ENCODE data around the gene SLC41A3. TPM values are rescaled to one million over a fixed set of nuclear protein-coding genes. Genes with fewer than 3 reads are reported as not detected.
"Not testable (repeated sequence)": the region's sequence is repeated elsewhere in the genome, so short reads cannot be mapped to it uniquely, and the experiment has no call there.

SLC41A3 gene
- total RNA-seq, 1 donor from 2014 or later = 14.7 TPM

DNA sequence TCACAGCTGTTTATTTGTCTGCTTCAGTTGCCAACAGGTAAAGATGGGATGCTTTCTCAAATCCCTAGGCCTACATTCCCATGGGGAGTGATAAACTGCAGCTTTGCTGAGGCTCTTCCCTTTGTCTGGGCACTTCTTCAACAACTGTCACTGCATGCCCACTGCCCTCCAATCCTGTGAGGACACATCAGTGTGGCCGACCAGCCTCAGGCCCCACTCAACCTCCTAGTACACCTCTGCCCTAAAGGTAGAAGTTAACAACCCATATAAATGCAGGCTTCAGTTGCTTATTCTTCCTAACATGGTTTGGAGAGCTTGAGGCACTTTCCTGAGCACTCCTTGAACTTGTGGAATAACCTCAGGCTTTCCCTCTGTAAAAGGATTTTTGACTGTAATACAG, 65.4 kb downstream of the SLC41A3 start:
- DNase-seq (ENCODE audit: low spot score) = no peak
- Mint-ChIP-seq H3K4me1 (ENCODE audit: low read depth) (no peaks in the 10 kb centered on the region), H3K4me3 (ENCODE audit: low read depth) (no peak overlapping the region), H3K36me3 (ENCODE audit: low read depth) (no peaks in the 10 kb centered on the region), H3K27ac (no peak overlapping the region), H3K9me3 (no peaks in the 10 kb centered on the region), H3K27me3 (ENCODE audit: low read depth) (no peaks in the 10 kb centered on the region)
- intact Hi-C loops (cut with micrococcal nuclease) = no loop called here

DNA sequence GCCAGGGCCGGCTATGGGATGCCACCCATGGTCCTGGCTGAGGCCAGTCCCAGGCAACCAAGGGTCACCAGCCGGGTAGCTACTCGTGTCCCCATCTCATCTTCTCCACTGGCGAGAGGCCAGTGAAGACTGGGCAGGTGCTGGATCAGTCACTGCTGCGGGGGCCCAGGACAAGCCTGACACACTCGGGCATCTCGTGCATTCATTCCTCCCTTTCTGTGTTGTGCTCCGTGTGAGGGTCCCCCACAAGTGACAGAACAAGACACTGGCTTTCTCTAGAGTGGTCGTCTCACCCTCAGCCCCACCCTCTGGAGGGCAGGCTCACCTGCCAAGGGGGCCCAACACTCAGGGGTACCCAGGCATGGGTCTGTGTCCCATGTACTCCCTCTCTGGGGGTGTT, 66.6 kb downstream of the SLC41A3 start:
- H3K4me1 Mint-ChIP-seq (ENCODE audit: low read depth) = no peaks in the 10 kb centered on the region
- no peaks in the 10 kb centered on the region for H3K36me3 Mint-ChIP-seq (ENCODE audit: low read depth)
- H3K9me3 Mint-ChIP-seq = no peaks in the 10 kb centered on the region
- DNase-seq (ENCODE audit: low spot score) = no peak
- no peak overlapping the region for H3K27ac Mint-ChIP-seq
- intact Hi-C loops (cut with micrococcal nuclease) = no loop called here
- H3K4me3 Mint-ChIP-seq (ENCODE audit: low read depth) = no peak overlapping the region
- no peaks in the 10 kb centered on the region for H3K27me3 Mint-ChIP-seq (ENCODE audit: low read depth)

DNA sequence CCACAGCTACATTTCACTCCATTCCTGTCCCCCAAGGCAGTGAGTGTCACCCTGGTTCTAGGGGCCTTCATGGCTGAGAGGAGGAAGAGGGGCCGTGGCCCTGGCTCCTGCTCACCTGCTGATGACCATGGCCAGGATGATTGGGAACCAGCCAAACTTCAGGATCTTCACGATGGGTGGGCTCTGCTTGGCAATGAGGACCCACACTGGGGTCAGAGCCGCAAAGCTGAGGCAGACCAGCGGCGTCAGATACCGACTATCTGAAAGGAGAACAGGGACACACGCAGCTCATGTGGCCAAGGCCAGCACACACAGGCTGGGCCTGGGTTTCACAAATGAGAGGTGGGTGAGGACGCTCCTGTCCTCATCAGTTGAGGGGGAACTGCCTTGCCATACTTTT, 67.3 kb downstream of the SLC41A3 start:
- intact Hi-C loops (cut with micrococcal nuclease) = no loop called here
- H3K4me3 Mint-ChIP-seq (ENCODE audit: low read depth) = no peak overlapping the region
- no peaks in the 10 kb centered on the region for H3K36me3 Mint-ChIP-seq (ENCODE audit: low read depth)
- H3K4me1 Mint-ChIP-seq (ENCODE audit: low read depth) = no peaks in the 10 kb centered on the region
- H3K27me3 Mint-ChIP-seq (ENCODE audit: low read depth) = no peaks in the 10 kb centered on the region
- no peaks in the 10 kb centered on the region for H3K9me3 Mint-ChIP-seq
- no peak for DNase-seq (ENCODE audit: low spot score)
- no peak overlapping the region for H3K27ac Mint-ChIP-seq

DNA sequence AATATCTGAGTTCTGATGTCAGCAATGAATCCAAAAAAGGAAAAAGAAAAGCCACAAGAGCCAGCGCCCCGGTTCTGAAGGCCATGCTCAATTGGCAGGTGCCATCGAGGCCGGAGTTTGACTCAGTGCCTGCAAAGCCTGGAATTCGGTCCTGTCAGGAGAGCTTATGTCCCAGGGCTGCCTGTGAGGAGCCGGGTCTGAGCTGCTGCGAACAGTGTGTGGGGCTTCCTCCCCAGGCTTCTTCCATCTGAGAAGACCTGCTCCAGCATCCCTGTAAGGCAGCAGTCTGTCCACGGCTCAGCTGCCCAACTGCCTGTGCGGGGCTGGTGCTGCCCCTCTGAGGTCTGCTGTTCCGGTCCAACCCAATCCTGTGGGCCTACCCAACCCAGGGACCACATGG, 68.8 kb downstream of the SLC41A3 start:
- intact Hi-C loops (cut with micrococcal nuclease) = no loop called here
- peaks cover 6% of the 10 kb centered on the region for H3K36me3 Mint-ChIP-seq (ENCODE audit: low read depth)

DNA sequence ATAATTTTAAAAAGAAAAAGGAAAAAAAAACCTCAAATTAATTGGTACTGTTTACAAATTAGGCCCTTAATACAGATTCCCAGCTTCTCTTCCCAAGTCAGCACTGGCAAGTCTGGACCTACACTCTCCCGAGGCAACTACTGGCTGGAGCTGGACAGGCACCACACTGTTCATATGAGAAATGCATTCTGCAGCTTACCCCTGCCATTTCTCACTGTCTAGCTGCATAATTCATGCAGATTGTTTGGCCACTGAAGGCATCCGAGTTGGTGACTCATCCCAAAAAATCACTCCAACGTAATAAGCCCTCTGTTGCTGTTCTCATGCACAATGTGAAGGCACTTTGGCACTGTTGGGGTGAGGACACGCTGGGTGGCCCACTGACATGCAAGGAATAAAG, 69.7 kb downstream of the SLC41A3 start:
- intact Hi-C loops (cut with micrococcal nuclease) = no loop called here
- Mint-ChIP-seq H3K4me1 (ENCODE audit: low read depth) (no peaks in the 10 kb centered on the region), H3K27ac (no peak overlapping the region), H3K9me3 (no peaks in the 10 kb centered on the region), H3K27me3 (ENCODE audit: low read depth) (no peaks in the 10 kb centered on the region), H3K4me3 (ENCODE audit: low read depth) (no peak overlapping the region), H3K36me3 (ENCODE audit: low read depth) (peaks cover 6% of the 10 kb centered on the region)
- DNase-seq (ENCODE audit: low spot score) = no peak

More for the DNA sequence above, 68.8 kb downstream of the SLC41A3 start:
- Mint-ChIP-seq H3K27me3 (ENCODE audit: low read depth) (no peaks in the 10 kb centered on the region), H3K27ac (no peak overlapping the region), H3K4me1 (ENCODE audit: low read depth) (no peaks in the 10 kb centered on the region), H3K9me3 (no peaks in the 10 kb centered on the region), H3K4me3 (ENCODE audit: low read depth) (no peak overlapping the region)
- DNase-seq (ENCODE audit: low spot score) = no peak

DNA sequence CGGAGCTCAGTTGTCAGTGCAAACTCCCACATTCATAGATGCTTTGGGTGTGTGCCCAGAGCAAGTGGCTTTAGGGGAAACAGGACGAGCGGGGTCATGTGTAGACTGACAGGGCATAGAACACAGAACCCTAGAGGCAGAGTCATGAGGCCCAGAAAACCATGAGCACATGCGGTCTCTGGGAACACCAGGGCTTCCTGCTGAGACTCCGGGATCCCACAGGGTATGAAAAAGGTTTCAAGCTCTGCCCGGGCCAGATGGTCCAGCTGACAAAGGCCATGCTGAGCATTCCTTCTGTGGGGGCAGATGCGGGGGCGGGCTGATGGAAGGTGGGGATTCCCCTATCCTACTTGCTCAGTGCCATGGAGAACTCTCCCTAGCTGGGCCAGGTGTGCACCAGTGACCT, 70.2 kb downstream of the SLC41A3 start:
- H3K4me1 Mint-ChIP-seq (ENCODE audit: low read depth) = no peaks in the 10 kb centered on the region
- H3K9me3 Mint-ChIP-seq = no peaks in the 10 kb centered on the region
- no peak overlapping the region for H3K27ac Mint-ChIP-seq
- intact Hi-C loops (cut with micrococcal nuclease) = no loop called here
- H3K4me3 Mint-ChIP-seq (ENCODE audit: low read depth) = no peak overlapping the region
- no peak for DNase-seq (ENCODE audit: low spot score)
- peaks cover 6% of the 10 kb centered on the region for H3K36me3 Mint-ChIP-seq (ENCODE audit: low read depth)
- no peaks in the 10 kb centered on the region for H3K27me3 Mint-ChIP-seq (ENCODE audit: low read depth)

DNA sequence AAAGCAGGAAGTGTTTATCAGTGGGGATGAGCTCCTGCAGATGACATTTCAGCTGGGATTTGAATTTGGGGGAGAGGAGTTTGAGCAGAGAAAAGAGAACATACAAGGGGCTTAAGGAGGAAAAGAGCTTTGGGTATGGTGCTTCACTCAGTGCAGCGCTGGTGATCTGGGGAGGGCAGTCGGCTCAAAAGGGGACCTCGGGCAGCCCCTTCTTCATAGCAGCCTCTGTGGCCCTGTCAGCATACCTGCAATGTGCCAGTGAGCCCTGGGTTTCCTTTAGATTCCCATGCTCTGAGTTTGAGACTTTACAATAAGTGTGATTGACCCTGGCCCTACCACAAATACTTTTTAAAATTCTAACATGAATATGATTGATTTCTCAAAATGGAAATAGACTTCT, 74.7 kb downstream of the SLC41A3 start:
- DNase-seq (ENCODE audit: low spot score) = no peak
- H3K27me3 Mint-ChIP-seq (ENCODE audit: low read depth) = no peaks in the 10 kb centered on the region
- H3K9me3 Mint-ChIP-seq = no peaks in the 10 kb centered on the region
- H3K4me1 Mint-ChIP-seq (ENCODE audit: low read depth) = no peaks in the 10 kb centered on the region
- peaks cover 6% of the 10 kb centered on the region for H3K36me3 Mint-ChIP-seq (ENCODE audit: low read depth)
- no peak overlapping the region for H3K4me3 Mint-ChIP-seq (ENCODE audit: low read depth)
- intact Hi-C loops (cut with micrococcal nuclease) = no loop called here
- H3K27ac Mint-ChIP-seq = no peak overlapping the region

DNA sequence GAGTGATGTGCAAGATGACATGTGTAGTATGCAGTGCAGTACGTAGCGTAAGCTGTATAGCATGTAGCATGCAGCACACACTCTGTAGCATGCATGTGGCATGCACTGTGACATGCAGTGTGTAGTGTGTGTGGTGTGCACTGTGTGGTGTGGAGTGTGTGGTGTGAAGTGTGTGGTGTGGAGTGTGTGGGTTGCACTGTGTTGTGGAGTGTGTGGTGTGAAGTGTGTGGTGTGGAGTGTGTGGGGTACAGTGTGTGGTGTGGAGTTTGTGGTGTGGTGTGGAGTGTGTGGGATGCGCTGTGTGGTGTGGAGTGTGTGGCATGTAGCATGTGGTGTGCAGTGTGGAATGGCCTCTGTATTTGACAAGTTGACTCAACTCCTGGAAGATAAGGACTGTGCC, 75.7 kb downstream of the SLC41A3 start:
- DNase-seq (ENCODE audit: low spot score) = no peak
- Mint-ChIP-seq H3K4me3 (ENCODE audit: low read depth) (no peak overlapping the region), H3K9me3 (no peaks in the 10 kb centered on the region), H3K4me1 (ENCODE audit: low read depth) (no peaks in the 10 kb centered on the region), H3K27me3 (ENCODE audit: low read depth) (no peaks in the 10 kb centered on the region), H3K27ac (no peak overlapping the region), H3K36me3 (ENCODE audit: low read depth) (peaks cover 6% of the 10 kb centered on the region)
- intact Hi-C loops (cut with micrococcal nuclease) = no loop called here

DNA sequence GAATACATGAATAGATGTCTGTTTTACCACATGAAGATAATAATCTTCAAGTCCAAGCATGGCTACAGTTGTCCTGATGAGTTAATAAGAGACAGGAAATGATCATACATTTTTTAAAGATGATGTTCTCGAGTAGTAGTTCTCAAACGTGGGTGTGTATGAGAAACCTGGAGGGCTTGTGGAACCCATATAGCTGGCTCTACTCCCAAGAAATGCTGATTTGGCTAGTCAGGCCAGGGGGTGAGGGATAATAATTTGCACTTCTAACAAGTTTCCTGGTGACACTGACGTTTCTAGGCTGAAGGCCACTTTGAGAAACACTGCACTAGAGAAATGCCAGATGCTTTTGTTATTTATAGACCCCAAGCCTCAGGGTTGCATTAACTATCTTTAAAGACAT, 78.0 kb downstream of the SLC41A3 start:
- Mint-ChIP-seq H3K27ac (no peak overlapping the region), H3K4me3 (ENCODE audit: low read depth) (no peak overlapping the region), H3K36me3 (ENCODE audit: low read depth) (peaks cover 3% of the 10 kb centered on the region), H3K27me3 (ENCODE audit: low read depth) (no peaks in the 10 kb centered on the region), H3K9me3 (no peaks in the 10 kb centered on the region), H3K4me1 (ENCODE audit: low read depth) (no peaks in the 10 kb centered on the region)
- intact Hi-C loops (cut with micrococcal nuclease) = no loop called here
- no peak for DNase-seq (ENCODE audit: low spot score)

DNA sequence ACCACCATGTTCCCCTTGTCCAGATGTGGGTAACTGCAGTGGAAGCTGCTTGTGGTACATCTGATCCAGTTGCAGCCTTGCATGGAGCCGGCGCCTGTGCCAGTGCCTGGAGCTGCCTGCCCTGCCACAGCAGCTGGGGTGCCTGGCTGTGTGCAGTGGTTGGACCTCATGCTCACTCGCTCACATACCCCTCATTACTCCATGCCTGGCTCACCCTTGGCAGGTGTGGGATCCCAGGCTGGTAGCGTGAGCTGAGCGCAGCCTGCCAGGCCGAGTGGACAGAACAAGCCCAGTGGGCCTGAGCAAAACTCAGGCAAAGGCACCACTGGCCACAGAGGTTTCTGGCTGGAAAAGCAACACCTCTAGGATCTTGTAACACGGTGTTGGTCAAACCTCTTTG, 79.2 kb downstream of the SLC41A3 start:
- no peaks in the 10 kb centered on the region for H3K27me3 Mint-ChIP-seq (ENCODE audit: low read depth)
- intact Hi-C loops (cut with micrococcal nuclease) = no loop called here
- no peak for DNase-seq (ENCODE audit: low spot score)
- H3K36me3 Mint-ChIP-seq (ENCODE audit: low read depth) = no peaks in the 10 kb centered on the region
- H3K4me1 Mint-ChIP-seq (ENCODE audit: low read depth) = no peaks in the 10 kb centered on the region
- no peak overlapping the region for H3K4me3 Mint-ChIP-seq (ENCODE audit: low read depth)
- H3K9me3 Mint-ChIP-seq = no peaks in the 10 kb centered on the region
- no peak overlapping the region for H3K27ac Mint-ChIP-seq

DNA sequence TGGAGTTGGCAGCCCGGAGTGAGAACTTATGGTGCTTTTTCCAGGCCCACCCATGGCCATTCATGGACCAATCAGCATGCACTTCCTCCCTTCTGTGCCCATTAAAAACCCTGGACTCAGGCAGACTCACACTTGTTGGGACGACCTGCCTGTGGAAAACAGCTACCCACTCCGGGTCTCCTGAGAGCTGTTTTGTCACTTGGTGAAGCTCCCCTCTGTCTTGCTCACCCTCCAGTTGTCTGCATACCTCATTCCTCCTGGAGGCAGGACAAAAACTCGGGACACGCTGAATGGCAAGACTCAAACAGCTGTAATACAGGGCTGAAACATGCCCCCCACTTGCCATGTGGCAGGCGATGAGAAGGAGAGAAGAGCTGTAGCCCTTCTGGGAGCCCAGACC, 79.7 kb downstream of the SLC41A3 start:
- H3K9me3 Mint-ChIP-seq = no peaks in the 10 kb centered on the region
- no peaks in the 10 kb centered on the region for H3K4me1 Mint-ChIP-seq (ENCODE audit: low read depth)
- DNase-seq (ENCODE audit: low spot score) = no peak
- H3K36me3 Mint-ChIP-seq (ENCODE audit: low read depth) = no peaks in the 10 kb centered on the region
- H3K4me3 Mint-ChIP-seq (ENCODE audit: low read depth) = no peak overlapping the region
- H3K27ac Mint-ChIP-seq = no peak overlapping the region
- H3K27me3 Mint-ChIP-seq (ENCODE audit: low read depth) = peaks cover 4% of the 10 kb centered on the region
- intact Hi-C loops (cut with micrococcal nuclease) = no loop called here

DNA sequence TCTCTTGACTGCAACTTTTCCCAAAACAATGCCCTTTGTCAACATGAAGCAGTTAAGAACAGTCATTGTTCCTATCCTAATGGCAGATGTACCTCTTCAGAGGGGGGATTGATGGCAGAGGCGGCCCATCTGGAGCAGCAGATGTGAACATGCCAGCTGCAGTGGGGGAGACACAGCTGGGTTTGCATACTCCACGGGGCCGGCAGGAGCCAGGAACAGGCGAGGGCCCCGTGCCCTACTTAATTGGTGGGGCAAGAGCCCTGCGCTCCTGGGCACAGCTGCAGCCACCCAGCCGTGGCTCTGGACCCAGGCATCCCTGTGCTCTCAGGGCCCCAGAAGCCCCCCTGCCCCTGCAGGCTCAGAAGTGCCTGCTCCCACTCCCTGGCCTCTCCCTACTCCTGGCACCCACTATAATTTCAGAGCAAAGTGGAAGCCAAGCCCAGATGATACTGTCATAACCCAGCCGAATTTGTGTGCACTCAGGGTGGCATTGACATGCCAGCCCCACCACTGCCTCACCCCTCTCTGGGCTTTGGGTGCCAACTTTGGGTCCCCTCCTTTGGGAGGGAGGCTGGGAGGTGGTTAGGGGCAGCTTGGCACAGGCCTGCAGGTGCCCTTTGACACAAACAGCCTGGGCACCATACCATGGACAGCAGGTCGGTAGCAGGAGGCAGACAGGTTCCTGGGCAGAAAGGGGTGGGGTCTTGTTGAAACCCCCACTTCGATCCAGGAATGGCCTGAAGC, 80.3 kb downstream of the SLC41A3 start:
- intact Hi-C loops (cut with micrococcal nuclease) = no loop called here
- no peak for DNase-seq (ENCODE audit: low spot score)
- H3K27ac Mint-ChIP-seq = no peak overlapping the region
- no peak overlapping the region for H3K4me3 Mint-ChIP-seq (ENCODE audit: low read depth)
- H3K9me3 Mint-ChIP-seq = no peaks in the 10 kb centered on the region
- no peaks in the 10 kb centered on the region for H3K4me1 Mint-ChIP-seq (ENCODE audit: low read depth)
- H3K27me3 Mint-ChIP-seq (ENCODE audit: low read depth) = peaks cover 7% of the 10 kb centered on the region
- no peaks in the 10 kb centered on the region for H3K36me3 Mint-ChIP-seq (ENCODE audit: low read depth)

DNA sequence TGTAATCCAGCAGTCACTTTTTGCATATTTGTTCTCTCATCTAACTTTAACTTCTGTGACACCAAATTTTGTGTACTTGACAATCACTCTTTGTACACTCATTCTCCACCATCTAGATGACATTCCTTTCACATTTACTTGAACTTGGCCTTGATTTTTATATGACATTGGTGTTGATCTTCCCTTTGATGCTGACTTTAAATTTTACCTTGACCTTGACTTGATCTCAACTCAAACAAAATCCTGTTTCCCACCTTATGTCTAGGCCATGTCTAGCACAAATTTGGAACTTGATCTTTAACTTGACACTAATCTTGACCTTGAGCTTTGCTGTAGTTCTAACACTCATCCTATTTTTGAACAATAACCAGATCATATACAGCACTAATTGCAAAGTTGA, 81.7 kb downstream of the SLC41A3 start:
- Mint-ChIP-seq H3K9me3 (peaks cover 6% of the 10 kb centered on the region), H3K36me3 (ENCODE audit: low read depth) (no peaks in the 10 kb centered on the region), H3K4me3 (ENCODE audit: low read depth) (no peak overlapping the region), H3K27me3 (ENCODE audit: low read depth) (peaks cover 10% of the 10 kb centered on the region), H3K4me1 (ENCODE audit: low read depth) (no peaks in the 10 kb centered on the region), H3K27ac (no peak overlapping the region)
- intact Hi-C loops (cut with micrococcal nuclease) = no loop called here
- no peak for DNase-seq (ENCODE audit: low spot score)

DNA sequence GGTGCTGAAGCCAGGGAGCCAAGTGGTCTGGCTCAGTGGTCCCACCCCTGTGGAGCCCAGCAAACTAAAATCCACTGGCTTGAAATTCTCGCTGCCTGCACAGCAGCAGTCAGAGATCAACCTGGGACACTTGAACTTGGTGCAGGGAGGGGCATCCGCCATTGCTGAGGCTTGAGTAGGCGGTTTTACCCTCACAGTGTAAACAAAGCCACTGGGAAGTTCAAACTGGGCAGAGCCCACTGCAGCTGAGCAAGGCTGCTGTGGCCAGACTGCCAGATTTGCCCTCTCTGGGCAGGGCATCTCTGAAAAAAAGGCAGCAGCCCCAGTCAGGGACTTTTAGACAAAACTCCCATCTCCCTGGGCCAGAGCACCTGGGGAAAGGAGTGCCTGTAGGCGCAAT, 87.2 kb downstream of the SLC41A3 start:
- H3K27ac Mint-ChIP-seq; H3K4me1 Mint-ChIP-seq (ENCODE audit: low read depth); H3K9me3 Mint-ChIP-seq; H3K4me3 Mint-ChIP-seq (ENCODE audit: low read depth); DNase-seq (ENCODE audit: low spot score); intact Hi-C loops (cut with micrococcal nuclease); H3K36me3 Mint-ChIP-seq (ENCODE audit: low read depth): not testable (repeated sequence)
- peaks cover 27% of the 10 kb centered on the region for H3K27me3 Mint-ChIP-seq (ENCODE audit: low read depth)

Data from activated T-helper 2 cell treated with anti-CD3 and anti-CD28 coated beads, Interferon-gamma antibody, Interleukin-2, Interleukin-4, amounts not matched to agents 10 μg/mL and 5 μg/mL and 100 μg/mL, durations not matched to agents 14 hours and 24 hours and 36 hours (primary cell).